GM18511 (cell line): Measurements from ENCODE around the gene C12orf57.
"Not testable (repeated sequence)": the region's sequence is repeated elsewhere in the genome, so short reads cannot be mapped to it uniquely, and the experiment has no call there.

Experiments
- ATAC-seq: cut with Tn5 transposase; IDR thresholded peaks from one replicate; pipeline ENCODE4 v1.9.1; 2021; ENCODE audit warnings: mild to moderate bottlenecking, moderate library complexity; ENCODE audit not compliant: unreplicated experiment

C12orf57 gene

GRCh38 chr12:6943722-6944380 lies at the start of gene C12orf57, which contains the start of gene RNU7-1:
Gene C12orf57 (plus strand): TSS chr12:6944022. CDS start chr12:6944122, 100 bp downstream.
Gene RNU7-1 (plus strand): TSS chr12:6943816.
- peak; percentile 32 for ATAC-seq

GRCh38 chr12:6894321-6894720 lies 49.5 kb upstream of the C12orf57 start:
- ATAC-seq: no peak

DNA sequence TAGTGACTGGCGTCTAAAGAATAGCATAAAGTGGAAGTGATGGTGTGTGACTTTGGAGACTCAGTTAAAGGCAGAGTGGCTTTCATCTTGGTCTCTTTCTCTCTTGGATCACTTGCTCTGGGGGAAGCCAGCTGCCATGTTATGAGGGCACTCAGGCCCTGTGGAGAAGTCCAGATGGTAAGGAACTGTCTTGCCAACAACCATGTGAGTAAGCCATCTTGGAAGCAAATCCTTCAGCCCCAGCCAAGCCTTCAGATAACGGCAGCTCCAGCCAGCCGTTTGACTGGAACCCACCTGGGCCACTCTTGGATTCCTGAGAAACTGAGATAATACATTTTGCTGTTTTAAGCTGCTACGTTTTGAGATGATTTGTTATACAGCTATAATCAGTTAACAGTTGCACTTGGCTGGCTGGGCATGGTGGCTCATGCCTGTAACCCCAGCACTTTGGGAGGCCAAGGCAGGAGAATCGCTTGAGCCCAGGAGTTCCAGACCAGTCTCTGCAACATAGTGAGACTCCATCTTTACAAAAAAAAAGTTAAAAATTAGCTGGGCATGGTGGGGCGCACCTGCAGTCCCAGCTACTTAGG lies 46.9 kb upstream of the C12orf57 start:
- no peak for ATAC-seq

DNA sequence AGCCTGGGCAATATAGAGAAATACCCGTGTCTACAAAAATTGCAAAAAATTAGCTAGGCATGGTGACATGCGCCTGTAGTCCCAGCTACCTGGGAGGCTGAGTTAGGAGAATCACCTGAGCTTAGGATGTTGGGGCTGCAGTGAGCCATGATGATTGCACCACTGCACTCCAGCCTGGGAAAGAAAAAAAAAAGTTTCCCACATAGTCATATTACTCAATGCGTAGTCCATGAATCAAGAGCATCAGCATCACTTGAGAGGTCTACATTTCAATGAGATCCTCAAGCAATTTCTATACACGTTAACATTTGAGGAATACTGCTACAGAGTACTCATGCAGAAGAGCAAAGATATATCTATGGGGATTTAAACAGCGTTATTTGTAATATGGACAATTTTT lies 44.4 kb upstream of the C12orf57 start:
- ATAC-seq: no peak

- no peak for ATAC-seq
Measured at GRCh38 chr12:6899837-6900519, 43.8 kb upstream of the C12orf57 start.

GRCh38 chr12:6902448-6902847 lies 41.4 kb upstream of the C12orf57 start:
- ATAC-seq: no peak

DNA sequence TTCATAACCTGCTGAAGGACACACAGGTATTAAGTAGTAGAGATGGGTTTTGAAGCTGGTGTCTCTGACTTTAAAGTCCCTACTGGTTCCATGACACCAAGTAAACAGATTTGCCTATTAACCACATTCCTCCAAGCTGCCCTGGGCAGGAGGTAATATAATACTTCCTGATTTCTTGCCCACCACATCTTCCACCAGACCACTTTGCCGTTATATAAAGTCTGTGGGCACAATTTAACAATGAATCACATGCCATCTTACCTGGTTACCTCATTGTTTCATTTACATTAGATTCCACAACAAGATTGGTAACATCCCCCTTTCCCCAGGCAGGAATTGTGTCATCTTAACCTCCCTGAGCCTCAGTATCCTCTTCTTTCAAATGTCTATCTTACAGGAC lies 40.1 kb upstream of the C12orf57 start:
- no peak for ATAC-seq

- peak; percentile 93 for ATAC-seq
Measured at GRCh38 chr12:6904280-6905276, 39.2 kb upstream of the C12orf57 start, which contains the start of gene LRRC23. Gene LRRC23 (plus strand): TSS chr12:6904822. CDS start chr12:6905634, 812 bp downstream.

- ATAC-seq: no peak
Measured at GRCh38 chr12:6905414-6906040, 38.3 kb upstream of the C12orf57 start.

DNA sequence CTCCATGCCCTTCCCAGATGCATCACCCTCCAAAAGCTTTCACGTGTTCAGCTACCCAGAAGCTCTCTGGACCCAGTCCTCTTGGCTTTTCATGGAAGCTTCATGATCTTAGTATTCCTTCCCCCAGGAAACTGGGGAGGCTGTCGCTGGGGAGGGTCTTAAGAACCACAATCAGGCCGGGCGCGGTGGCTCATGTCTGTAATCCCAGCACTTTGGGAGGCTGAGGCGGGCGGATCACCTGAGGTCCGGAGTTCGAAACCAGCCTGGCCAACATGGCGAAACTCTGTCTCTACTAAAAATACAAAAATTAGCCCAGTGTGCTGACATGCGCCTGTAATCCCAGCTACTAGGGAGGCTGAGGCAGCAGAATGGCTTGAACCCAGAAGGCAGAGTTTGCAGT lies 35.7 kb upstream of the C12orf57 start:
- not testable (repeated sequence) for ATAC-seq

DNA sequence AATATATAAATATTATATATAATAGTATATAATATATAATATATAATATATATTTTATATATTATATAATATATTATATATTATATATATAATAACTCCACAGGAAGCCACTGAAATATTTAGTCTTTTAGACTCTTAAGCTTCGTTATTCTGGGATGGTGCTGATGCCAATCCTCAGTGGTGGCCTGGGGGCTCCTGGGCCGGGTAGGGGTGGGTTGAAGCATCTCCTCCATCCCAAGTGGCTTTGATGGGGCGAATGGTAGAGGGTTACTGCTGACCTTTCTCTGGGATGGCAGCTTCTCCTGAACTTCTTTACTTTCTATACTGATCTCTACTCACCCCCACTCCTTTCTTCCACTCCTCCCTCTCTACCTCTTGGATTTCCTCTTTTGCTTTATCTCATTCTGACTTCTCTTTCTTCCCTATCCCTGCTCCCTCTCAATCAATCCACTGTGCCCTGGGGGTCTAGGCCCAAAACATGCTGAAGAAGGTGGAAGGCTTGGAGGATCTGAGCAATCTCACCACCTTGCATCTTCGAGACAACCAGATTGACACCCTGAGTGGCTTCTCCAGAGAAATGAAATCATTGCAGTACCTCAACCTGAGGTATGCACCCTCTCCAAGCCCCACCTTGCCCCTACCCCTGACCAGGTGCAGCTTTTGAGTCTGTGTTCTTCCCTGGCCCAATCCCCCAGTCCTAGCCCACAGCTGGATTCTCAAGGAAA lies 34.2 kb upstream of the C12orf57 start:
- no peak for ATAC-seq

DNA sequence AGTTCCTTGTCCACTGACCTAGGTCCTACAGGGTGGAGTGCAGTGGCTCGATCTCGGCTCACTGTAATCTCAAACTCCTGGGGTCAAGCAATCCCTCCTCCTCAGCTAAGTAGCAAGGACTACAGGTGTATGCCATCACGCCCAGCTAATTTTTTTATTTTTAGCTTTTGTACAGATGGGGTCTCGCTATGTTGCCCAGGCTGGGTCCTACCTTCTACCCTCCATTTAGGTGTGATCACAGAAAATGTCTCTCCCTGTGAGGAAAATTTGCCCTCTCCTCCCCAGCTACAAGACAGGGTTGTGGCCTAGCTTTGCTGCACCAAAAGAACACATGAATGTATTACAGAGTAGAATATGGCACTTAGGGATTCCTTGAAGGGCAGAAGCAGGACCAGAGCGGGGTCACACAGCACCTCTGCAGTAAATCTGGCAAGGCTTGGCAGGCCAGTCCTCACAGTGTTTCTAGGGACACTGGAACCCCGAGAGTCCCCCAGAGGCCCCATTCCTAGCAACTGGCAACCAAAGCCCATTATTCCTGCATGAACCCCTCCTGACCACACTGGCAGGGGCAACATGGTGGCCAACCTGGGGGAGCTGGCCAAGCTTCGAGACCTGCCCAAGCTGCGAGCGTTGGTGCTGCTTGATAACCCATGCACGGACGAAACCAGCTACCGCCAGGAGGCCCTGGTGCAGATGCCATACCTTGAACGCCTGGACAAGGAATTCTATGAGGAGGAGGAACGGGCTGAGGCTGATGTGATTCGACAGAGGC lies 31.5 kb upstream of the C12orf57 start:
- ATAC-seq: no peak

DNA sequence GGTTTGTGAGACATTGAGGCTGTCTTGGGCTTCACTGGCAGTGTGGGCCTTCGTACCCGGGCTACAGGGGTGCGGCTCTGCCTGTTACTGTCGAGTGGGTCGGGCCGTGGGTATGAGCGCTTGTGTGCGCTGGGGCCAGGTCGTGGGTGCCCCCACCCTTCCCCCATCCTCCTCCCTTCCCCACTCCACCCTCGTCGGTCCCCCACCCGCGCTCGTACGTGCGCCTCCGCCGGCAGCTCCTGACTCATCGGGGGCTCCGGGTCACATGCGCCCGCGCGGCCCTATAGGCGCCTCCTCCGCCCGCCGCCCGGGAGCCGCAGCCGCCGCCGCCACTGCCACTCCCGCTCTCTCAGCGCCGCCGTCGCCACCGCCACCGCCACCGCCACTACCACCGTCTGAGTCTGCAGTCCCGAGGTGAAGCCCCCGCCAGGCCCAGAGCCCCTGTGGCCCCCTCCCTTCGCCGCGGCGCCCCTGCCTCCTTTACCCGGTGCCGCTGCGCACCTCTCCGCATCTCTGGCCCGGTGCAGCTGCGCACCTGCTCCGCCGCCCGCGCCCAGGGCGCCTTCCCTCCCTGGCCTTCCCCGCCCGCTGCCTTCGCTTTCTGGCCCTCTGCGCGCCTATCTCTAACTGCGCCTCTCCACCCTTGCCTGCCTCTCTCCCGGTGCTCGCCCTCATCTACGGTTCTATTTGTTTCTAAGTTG lies 29.4 kb upstream of the C12orf57 start, which contains the start of gene ENO2:
Gene ENO2 (plus strand): TSS at position 335 of the 701 bp plus-strand sequence. CDS start 1,253 bp downstream, outside the sequence.
- peak; percentile 82 for ATAC-seq

DNA sequence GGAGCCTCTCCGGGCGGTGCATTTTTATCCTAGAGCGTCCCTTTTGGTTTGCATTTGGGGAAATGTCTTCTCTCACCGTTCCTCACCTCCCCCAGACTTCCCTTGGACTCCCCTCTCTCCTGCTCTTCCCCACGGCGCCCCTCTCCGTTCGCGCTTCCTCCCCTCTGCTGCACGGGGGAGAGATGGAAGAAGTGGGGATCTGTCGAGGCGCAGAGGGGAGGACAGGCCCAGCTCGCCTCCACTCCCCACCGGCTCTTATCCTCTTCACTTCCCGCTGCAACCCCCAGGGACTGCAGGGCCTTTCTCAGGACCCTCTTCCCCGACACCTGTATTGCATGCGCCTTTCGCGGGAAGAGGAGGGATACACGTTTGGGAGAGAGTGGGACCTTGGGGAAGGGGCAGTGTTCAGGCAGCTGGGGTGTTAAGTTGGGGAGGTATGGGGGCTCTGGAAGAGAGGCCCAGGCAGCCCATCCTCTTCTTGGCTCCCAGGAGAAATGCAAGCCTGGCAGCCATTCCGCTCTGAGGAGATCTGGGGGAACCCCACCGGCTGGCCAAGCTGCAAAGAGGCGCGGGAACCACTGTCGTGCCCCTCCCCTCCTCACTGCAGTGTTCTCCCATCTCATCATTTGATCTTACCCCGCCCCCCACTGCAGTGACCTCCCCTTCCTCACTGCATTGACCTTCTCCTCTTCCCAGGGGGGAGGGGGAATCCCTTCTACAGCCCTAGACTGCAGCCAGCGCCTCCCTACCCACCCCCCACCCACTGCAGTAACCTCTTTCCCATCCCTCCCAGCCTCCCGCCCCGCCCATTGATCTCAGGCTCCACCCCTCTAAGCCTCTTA lies 28.7 kb upstream of the C12orf57 start:
- ATAC-seq: peak; percentile 17

DNA sequence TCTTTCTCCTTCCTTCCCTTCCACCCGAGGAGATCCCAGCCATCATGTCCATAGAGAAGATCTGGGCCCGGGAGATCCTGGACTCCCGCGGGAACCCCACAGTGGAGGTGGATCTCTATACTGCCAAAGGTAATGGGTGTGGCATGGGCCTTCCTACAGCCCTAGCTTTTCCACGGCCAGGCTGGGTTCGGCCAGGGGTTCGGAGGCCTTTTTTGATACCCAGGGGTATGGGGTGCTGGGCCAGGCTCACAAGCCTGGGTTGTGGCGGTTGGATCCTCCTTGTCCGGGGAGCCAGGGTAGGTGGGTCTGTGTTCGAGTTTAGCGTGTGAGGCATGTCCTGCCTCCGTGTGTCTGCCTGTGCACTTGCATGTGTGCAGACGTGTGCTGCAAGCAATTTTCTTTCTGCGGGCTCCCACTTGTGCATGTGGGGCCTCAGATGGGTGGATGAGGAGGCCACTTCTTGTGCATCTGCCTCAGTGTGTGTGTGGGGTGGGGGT lies 28.0 kb upstream of the C12orf57 start:
- ATAC-seq: no peak

- no peak for ATAC-seq
Measured at GRCh38 chr12:6916426-6917200, 27.2 kb upstream of the C12orf57 start.
